Measurements from ENCODE around the gene LUZP2. TPM values are rescaled to one million over a fixed set of nuclear protein-coding genes. Genes with fewer than 3 reads are reported as not detected.

The LUZP2 gene
- total and polyA plus RNA-seq, 2 of the 8 experiments (the other 6 are each of a cell fraction or from before 2014, with no cell fraction given) = 0.79 to 1.5 TPM

DNA sequence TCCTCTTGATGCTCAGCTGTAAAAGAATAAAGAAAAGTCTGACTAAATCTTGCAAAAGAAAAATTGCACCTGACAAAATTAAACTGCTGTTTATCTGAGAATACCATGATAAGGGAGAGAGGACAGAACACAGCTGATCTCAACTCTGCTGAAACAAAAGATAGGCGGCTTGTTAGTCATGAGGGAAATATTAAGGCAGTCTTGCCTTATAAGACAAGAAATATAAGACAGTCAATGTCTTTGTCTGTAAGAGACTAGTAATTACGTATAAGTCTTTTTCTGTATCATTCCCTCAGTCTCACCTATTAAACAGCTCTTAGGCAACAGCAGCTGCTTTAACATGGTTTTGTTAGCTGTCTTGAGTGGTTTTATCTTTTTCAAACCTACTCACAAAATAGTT is 296.6 kb downstream of the LUZP2 start:
- Histone ChIP-seq H3K36me3 (ENCODE audit: control insufficient read depth in 2 of 4, insufficient read depth in 4 of 4, low read length in 3 of 4) (no peaks in the 10 kb centered on the region), H4K20me1 (replicated peaks in 1 of 2; ENCODE audit: control insufficient read depth in 1 of 2, insufficient read depth in 2 of 2, low read length in 2 of 2) (no peaks in the 10 kb centered on the region), H4K91ac (replicated peaks; ENCODE audit: insufficient read length, low read length) (no peak overlapping the region), H3K79me1 (ENCODE audit: low read depth, low read length) (no peaks in the 10 kb centered on the region), H3K4me1 (replicated peaks in 1 of 4; ENCODE audit: control insufficient read depth in 3 of 4, insufficient read depth in 4 of 4, low read length in 3 of 4) (no peaks in the 10 kb centered on the region), H3K27me3 (replicated peaks in 1 of 4; ENCODE audit: control insufficient read depth in 3 of 4, extremely low read depth in 1 of 4, insufficient read depth in 3 of 4, low read length in 3 of 4) (no peaks in the 10 kb centered on the region), H3K9me3 (ENCODE audit: insufficient read depth in 2 of 2, low read depth in 1 of 2, low read length in 1 of 2) (no peaks in the 10 kb centered on the region), H3K4me3 (ENCODE audit: extremely low read depth in 1 of 4, insufficient read depth in 2 of 4, low read depth in 3 of 4, low read length in 4 of 4) (no peak overlapping the region), H3K56ac (replicated peaks; ENCODE audit: insufficient read length, low read depth, low read length) (no peak overlapping the region), H2BK120ac (replicated peaks; ENCODE audit: low read depth, low read length) (no peak overlapping the region), H2BK5ac (ENCODE audit: low read depth, low read length) (no peak overlapping the region), H3K79me2 (ENCODE audit: control insufficient read depth in 1 of 2, insufficient read depth in 2 of 2, low read length in 2 of 2) (no peaks in the 10 kb centered on the region), H3K23me2 (ENCODE audit: low read depth, low read length) (no peaks in the 10 kb centered on the region), H4K5ac (ENCODE audit: insufficient read length, low read depth, low read length) (no peak overlapping the region), H3K14ac (ENCODE audit: insufficient read length) (no peak overlapping the region), H3K27ac (ENCODE audit: low read depth, low read length) (no peak overlapping the region), H2BK12ac (ENCODE audit: low read depth, low read length) (no peak overlapping the region), H4K8ac (ENCODE audit: extremely low read depth, insufficient read depth, low read length) (no peak overlapping the region), H3K9ac (replicated peaks in 1 of 4; ENCODE audit: extremely low read depth in 1 of 4, low read depth in 3 of 4, low read length in 3 of 4) (no peak overlapping the region), H2BK15ac (ENCODE audit: low read length) (no peak overlapping the region), H3K18ac (ENCODE audit: extremely low read depth, low read length) (no peak overlapping the region), H2AK5ac (ENCODE audit: low read depth, low read length) (no peak overlapping the region), H3K23ac (ENCODE audit: insufficient read length) (no peak overlapping the region), H3K4ac (replicated peaks; ENCODE audit: insufficient read length, low read depth, low read length) (no peak overlapping the region), H3K4me2 (ENCODE audit: insufficient read depth in 1 of 2, low read depth in 2 of 2, low read length in 2 of 2) (no peak overlapping the region), H2AFZ (ENCODE audit: low read length) (no peak overlapping the region), H2BK20ac (ENCODE audit: low read length) (no peak overlapping the region)
- FAIRE-seq = no peak
- POLR2A ChIA-PET (ENCODE audit: partially characterized antibody) = no interaction called here
- DNase-seq (ENCODE audit: low read depth in 1 of 2, low spot score in 2 of 2) = no peak
- 79% methylated on average over 2 of the region's 2 CpGs; no CpG with 5 or more reads in 1 of the 2 experiments for WGBS, 2 experiments (ENCODE audit: extremely low coverage in 1 of 2, insufficient coverage in 1 of 2, insufficient read length in 1 of 2, insufficient replicate concordance in 2 of 2, low coverage in 1 of 2, low lambda C conversion rate in 2 of 2, missing lambda C conversion rate in 1 of 2)
- CTCF ChIA-PET (ENCODE audit: partially characterized antibody) = interaction anchor here (2.0 kb wide), 1 partner anchor 13 kb away, joined by 10 read pairs; no protein-coding TSS in a partner anchor
- TF ChIP-seq ZNF274 (IDR thresholded peaks at IDR 0.05; ENCODE audit: borderline replicate concordance, extremely low read depth, low read length) = no peak
- no peak for TF ChIP-seq POLR2AphosphoS5 (IDR thresholded peaks at IDR 0.05; ENCODE audit: low read depth, low read length)
- TF ChIP-seq RAD21 (IDR thresholded peaks at IDR 0.05 in 1 of 2, conservative IDR thresholded peaks at IDR 0.05 in 1 of 2; ENCODE audit: low read depth in 2 of 2, low read length in 2 of 2) = no peak
- TF ChIP-seq GTF2F1 (IDR thresholded peaks at IDR 0.05; ENCODE audit: borderline replicate concordance, low read depth, low read length) = no peak
- TF ChIP-seq, protein P1, sequence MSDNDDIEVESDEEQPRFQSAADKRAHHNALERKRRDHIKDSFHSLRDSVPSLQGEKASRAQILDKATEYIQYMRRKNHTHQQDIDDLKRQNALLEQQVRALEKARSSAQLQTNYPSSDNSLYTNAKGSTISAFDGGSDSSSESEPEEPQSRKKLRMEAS (IDR thresholded peaks at IDR 0.05) = no peak
- no peak for TF ChIP-seq RBBP5 (IDR thresholded peaks at IDR 0.05; ENCODE audit: borderline replicate concordance, low read depth, low read length)
- TF ChIP-seq JUN (IDR thresholded peaks at IDR 0.05; ENCODE audit: low read depth, low read length) = no peak
- TF ChIP-seq CBX8 (IDR thresholded peaks at IDR 0.05; ENCODE audit: borderline replicate concordance, low read depth, low read length) = no peak
- TF ChIP-seq BCL11A (IDR thresholded peaks at IDR 0.05; ENCODE audit: low read depth in 2 of 2, low read length in 2 of 2) = no peak
- TF ChIP-seq EGR1 (IDR thresholded peaks at IDR 0.05; ENCODE audit: borderline replicate concordance, low read depth, low read length) = no peak
- TF ChIP-seq CTBP2 (IDR thresholded peaks at IDR 0.05; ENCODE audit: borderline replicate concordance, insufficient read depth, insufficient read length, low read length) = no peak
- TF ChIP-seq RXRA (IDR thresholded peaks at IDR 0.05; ENCODE audit: insufficient read depth, low read depth, low read length) = no peak
- TF ChIP-seq BRCA1 (IDR thresholded peaks at IDR 0.05; ENCODE audit: low read depth, low read length) = no peak
- TF ChIP-seq TCF12 (IDR thresholded peaks at IDR 0.05; ENCODE audit: low read depth, low read length) = no peak

Measured in H1 (cell line).